ENCODE data around the gene HNRNPR. TPM values are rescaled to one million over a fixed set of nuclear protein-coding genes. Genes with fewer than 3 reads are reported as not detected.

HNRNPR gene
- polyA plus RNA-seq, 1 donor (not counting 4 experiments of a cell fraction or from before 2014, with no cell fraction given) = 169 TPM

DNA sequence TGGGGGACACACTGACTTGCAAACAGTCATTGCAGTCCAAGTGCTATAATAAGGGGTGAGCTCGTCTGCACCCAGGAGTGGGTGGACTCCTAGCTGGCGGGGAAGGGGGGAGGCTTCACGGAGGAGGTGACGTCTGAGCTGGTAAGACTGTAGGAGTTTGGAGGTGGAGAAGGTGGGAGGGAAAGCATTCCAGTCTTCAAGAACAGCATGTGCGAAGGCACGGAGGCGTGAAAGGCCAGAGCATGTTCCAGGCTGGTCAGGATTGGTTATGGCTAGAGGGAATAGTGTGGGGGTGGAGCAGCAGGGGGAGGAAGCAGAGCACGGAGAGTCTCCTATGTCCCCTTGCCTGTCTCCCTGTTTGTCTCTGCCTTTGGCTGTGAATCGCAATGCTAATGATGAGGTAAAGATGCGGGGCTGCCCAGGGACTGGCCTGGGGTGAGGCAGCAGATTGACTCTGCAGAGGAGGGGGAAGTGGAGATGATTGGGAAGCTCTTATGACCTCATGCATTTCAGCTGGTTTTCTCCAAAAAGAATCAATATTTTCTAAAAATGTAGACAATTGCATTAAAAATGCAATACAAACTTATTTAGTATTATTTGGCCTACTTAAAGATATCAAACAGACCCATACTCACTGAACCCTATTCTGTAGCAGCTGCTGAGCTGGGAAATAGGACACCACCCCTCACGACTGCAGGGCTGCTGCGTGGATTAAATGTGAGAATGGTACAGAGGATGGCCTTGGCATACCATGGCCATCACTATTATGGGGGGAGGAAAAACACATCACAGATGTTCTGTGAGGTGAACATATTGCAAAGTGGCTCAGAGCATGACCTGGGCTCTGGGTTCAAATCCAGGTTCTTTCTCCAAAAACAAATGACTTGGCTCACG, 28.1 kb upstream of the HNRNPR start:
- dilution Hi-C loops (cut with MboI; ENCODE audit: extremely low pct_ligation_motif_present, low sequenced_read_pairs) = no loop called here
- TF ChIP-seq, protein P1, sequence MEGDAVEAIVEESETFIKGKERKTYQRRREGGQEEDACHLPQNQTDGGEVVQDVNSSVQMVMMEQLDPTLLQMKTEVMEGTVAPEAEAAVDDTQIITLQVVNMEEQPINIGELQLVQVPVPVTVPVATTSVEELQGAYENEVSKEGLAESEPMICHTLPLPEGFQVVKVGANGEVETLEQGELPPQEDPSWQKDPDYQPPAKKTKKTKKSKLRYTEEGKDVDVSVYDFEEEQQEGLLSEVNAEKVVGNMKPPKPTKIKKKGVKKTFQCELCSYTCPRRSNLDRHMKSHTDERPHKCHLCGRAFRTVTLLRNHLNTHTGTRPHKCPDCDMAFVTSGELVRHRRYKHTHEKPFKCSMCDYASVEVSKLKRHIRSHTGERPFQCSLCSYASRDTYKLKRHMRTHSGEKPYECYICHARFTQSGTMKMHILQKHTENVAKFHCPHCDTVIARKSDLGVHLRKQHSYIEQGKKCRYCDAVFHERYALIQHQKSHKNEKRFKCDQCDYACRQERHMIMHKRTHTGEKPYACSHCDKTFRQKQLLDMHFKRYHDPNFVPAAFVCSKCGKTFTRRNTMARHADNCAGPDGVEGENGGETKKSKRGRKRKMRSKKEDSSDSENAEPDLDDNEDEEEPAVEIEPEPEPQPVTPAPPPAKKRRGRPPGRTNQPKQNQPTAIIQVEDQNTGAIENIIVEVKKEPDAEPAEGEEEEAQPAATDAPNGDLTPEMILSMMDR (optimal IDR thresholded peaks at IDR 0.05 in 1 of 3, IDR thresholded peaks at IDR 0.05 in 1 of 3, conservative IDR thresholded peaks at IDR 0.05 in 1 of 3; ENCODE audit: extremely low read depth in 1 of 3, insufficient read depth in 2 of 3, low read length in 3 of 3) = no peak
- no peak for TF ChIP-seq EZH2 (IDR thresholded peaks at IDR 0.05; ENCODE audit: low read length)
- H4K20me1 ChIP-seq (ENCODE audit: control insufficient read depth, extremely low read depth, insufficient read depth, low read length) = no peaks in the 10 kb centered on the region
- H3K9ac ChIP-seq (ENCODE audit: control insufficient read depth, extremely low read depth, insufficient read depth, low read length) = no peak overlapping the region
- H3K79me2 ChIP-seq (ENCODE audit: control insufficient read depth, insufficient read depth, low read length) = peaks cover 16% of the 10 kb centered on the region
- H3K36me3 ChIP-seq (ENCODE audit: control insufficient read depth in 2 of 2, extremely low read depth in 1 of 2, insufficient read depth in 2 of 2, low read length in 2 of 2) = peaks cover 0 to 1% of the 10 kb centered on the region in 2 experiments
- peaks cover 3% of the 10 kb centered on the region for H3K9me1 ChIP-seq (ENCODE audit: control insufficient read depth, extremely low read depth, insufficient read depth, low read length)
- no peaks in the 10 kb centered on the region for H3K27me3 ChIP-seq (ENCODE audit: control insufficient read depth, extremely low read depth, insufficient read depth, low read length)
- H3K4me1 ChIP-seq (ENCODE audit: control insufficient read depth, extremely low read depth, insufficient read depth, low read length) = peaks cover 26% of the 10 kb centered on the region
- no peak overlapping the region for H3K27ac ChIP-seq (ENCODE audit: control insufficient read depth, insufficient read depth, low read length)
- no peak overlapping the region for H3K4me3 ChIP-seq (ENCODE audit: control insufficient read depth in 2 of 3, extremely low read depth in 1 of 3, insufficient read depth in 2 of 3, low read depth in 1 of 3, low read length in 3 of 3)
- no peak overlapping the region for H3K4me2 ChIP-seq (ENCODE audit: control insufficient read depth, extremely low read depth, insufficient read depth, low read depth, low read length)
- DNase-seq (ENCODE audit: low read depth, low spot score) = no peak
- no peak overlapping the region for H2AFZ ChIP-seq (ENCODE audit: control insufficient read depth, low read length)
- H3K9me3 ChIP-seq (ENCODE audit: control insufficient read depth, low read depth, low read length) = no peaks in the 10 kb centered on the region
- no peak for FAIRE-seq

DNA sequence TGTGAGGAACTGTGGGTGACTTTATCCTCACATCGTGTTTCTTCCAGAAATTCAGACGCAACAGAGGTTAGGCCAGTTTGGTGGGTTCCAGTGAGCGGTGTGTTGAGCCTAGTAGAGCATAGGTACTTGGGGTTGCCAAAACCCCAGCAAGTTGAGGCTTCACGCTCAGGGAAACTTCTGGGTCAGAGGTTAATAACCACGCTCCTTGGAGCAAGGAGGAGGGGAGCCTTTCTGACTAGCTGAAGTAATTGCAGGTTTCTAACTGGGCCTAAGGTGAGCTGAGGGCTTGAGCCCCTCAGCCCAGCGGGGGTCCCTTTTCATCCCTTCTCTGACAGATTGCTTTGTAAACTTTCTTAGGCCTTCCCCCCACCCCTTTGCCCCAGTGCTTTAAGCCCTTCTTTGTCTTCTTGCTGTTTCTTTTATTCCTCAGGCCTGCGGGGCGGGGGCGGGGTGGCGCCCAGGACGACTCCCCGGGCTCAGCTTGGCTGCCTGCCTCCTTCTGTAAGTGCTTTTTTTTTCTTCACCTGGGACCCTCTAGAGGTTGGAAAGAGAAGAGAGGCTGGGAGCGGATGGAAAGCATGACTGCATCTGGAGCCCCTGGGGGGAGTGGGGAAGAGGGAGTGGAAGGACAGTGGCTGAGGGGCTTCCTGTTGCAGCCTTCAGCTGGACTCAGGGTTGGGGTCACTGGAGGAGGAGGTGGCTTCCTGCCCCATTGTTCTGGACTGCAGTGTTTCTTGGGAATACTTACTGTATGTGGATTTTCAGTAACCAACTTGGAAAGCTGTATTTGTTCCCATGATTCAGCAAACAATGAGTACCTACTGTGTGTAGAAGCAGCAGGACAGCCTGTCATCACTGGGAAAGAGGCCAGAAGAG, 26.9 kb upstream of the HNRNPR start:
- peaks cover 32% of the 10 kb centered on the region for H3K4me1 ChIP-seq (ENCODE audit: control insufficient read depth, extremely low read depth, insufficient read depth, low read length)
- H2AFZ ChIP-seq (ENCODE audit: control insufficient read depth, low read length) = no peak overlapping the region

More for the DNA sequence above, 26.9 kb upstream of the HNRNPR start:
- Histone ChIP-seq H3K27me3 (ENCODE audit: control insufficient read depth, extremely low read depth, insufficient read depth, low read length) (no peaks in the 10 kb centered on the region), H3K79me2 (ENCODE audit: control insufficient read depth, insufficient read depth, low read length) (peaks cover 16% of the 10 kb centered on the region), H3K9ac (ENCODE audit: control insufficient read depth, extremely low read depth, insufficient read depth, low read length) (peak overlapping the region; percentile 97), H4K20me1 (ENCODE audit: control insufficient read depth, extremely low read depth, insufficient read depth, low read length) (no peaks in the 10 kb centered on the region), H3K9me1 (ENCODE audit: control insufficient read depth, extremely low read depth, insufficient read depth, low read length) (peaks cover 3% of the 10 kb centered on the region), H3K4me3 (ENCODE audit: control insufficient read depth in 2 of 3, extremely low read depth in 1 of 3, insufficient read depth in 2 of 3, low read depth in 1 of 3, low read length in 3 of 3) (peak overlapping the region in 2 of 3 experiments; percentile 73 to 100), H3K4me2 (ENCODE audit: control insufficient read depth, extremely low read depth, insufficient read depth, low read depth, low read length) (peak overlapping the region; percentile 87), H3K27ac (ENCODE audit: control insufficient read depth, insufficient read depth, low read length) (peak overlapping the region; percentile 97), H3K36me3 (ENCODE audit: control insufficient read depth in 2 of 2, extremely low read depth in 1 of 2, insufficient read depth in 2 of 2, low read length in 2 of 2) (peaks cover 0 to 1% of the 10 kb centered on the region in 2 experiments), H3K9me3 (ENCODE audit: control insufficient read depth, low read depth, low read length) (no peaks in the 10 kb centered on the region)
- TF ChIP-seq, protein P1 (optimal IDR thresholded peaks at IDR 0.05 in 1 of 3, IDR thresholded peaks at IDR 0.05 in 1 of 3, conservative IDR thresholded peaks at IDR 0.05 in 1 of 3; ENCODE audit: extremely low read depth in 1 of 3, insufficient read depth in 2 of 3, low read length in 3 of 3) = no peak
- no peak for TF ChIP-seq EZH2 (IDR thresholded peaks at IDR 0.05; ENCODE audit: low read length)
- dilution Hi-C loops (cut with MboI; ENCODE audit: extremely low pct_ligation_motif_present, low sequenced_read_pairs) = no loop called here
- DNase-seq (ENCODE audit: low read depth, low spot score) (no peak), FAIRE-seq (peak; percentile 46)
